GM12892 (cell line): ENCODE data around the gene ST7.

Experiments used
- POLR2A ChIP-seq: IDR thresholded peaks from 2 replicates; pipeline ENCODE4 v1.6.1; 2011; ENCODE audit warnings: low read depth, low read length, control low read depth
- POLR2AphosphoS5 ChIP-seq: IDR thresholded peaks from 2 replicates; pipeline ENCODE4 v1.6.1; 2011; ENCODE audit warnings: low read depth, low read length, control low read depth
- TAF1 ChIP-seq: IDR thresholded peaks from 2 replicates; pipeline ENCODE4 v1.6.1; 2011; ENCODE audit warnings: low read depth, mild to moderate bottlenecking, control low read depth, low read length, borderline replicate concordance

DNA sequence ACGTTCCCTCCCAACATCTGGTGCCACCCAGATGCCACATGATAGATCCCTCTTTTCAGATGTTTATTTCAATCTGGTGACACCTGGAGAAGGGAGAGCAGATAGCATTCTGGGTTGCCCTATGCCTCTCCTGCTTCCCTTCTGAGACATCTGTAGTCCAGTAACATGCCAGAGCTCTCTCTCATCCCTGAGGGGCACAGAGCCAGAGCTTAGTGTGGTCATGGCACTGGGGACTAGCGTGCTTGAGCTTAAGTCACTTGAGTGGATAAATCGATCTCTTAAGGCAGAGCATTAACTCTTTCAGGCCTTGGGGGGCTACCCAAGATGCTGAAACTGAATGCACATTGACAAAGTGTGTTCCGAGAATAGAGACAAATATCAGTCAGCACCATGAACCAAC is 321.6 kb downstream of the ST7 start:
- no peak for TF ChIP-seq TAF1
- no peak for TF ChIP-seq POLR2AphosphoS5
- no peak for TF ChIP-seq POLR2A
